Measurements from ENCODE around the gene PCCA. TPM values are rescaled to one million over a fixed set of nuclear protein-coding genes. Genes with fewer than 3 reads are reported as not detected.
"Not testable (repeated sequence)": the region's sequence is repeated elsewhere in the genome, so short reads cannot be mapped to it uniquely, and the experiment has no call there.

Gene PCCA
- total and polyA plus RNA-seq, 2 donors (not counting 1 experiment from before 2014, with no cell fraction given), result 4.8 to 17.4 TPM

DNA sequence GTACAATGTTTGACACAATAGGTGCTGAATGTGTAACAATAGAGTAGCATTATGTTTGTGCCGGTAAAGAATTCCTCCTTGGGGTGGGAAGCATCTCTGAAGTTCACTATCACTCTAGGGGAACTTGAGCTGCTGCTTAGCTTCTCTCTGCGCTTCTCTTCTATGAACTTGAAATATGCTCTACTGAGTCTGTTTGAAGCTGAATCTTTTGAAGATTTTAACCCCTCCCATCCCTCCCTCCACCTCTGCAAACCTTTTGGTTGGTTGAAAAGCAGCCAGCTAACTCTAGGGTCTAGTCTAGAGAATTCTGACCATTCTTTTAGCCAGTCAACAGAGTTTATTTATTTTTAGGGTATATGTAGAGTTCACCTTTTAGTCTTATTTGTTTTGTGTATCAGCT, 2.5 kb downstream of the PCCA start:
- Histone ChIP-seq H3K36me3 (replicated peaks in 1 of 2; ENCODE audit: control extremely low read depth in 1 of 2, control insufficient read depth in 1 of 2, extremely low read depth in 1 of 2, insufficient read depth in 2 of 2, low read length in 1 of 2) (no peaks in the 10 kb centered on the region), H3K27me3 (replicated peaks in 1 of 4; ENCODE audit: control extremely low read depth in 1 of 4, control insufficient read depth in 3 of 4, insufficient read depth in 4 of 4, low read length in 3 of 4) (no peaks in the 10 kb centered on the region), H3K9me3 (ENCODE audit: control extremely low read depth in 1 of 3, control insufficient read depth in 2 of 3, insufficient read depth in 1 of 3, low read length in 2 of 3) (no peaks in the 10 kb centered on the region), H3K27ac (ENCODE audit: low read length in 2 of 2) (no peak overlapping the region), H3K4me3 (ENCODE audit: control extremely low read depth in 1 of 5, extremely low read depth in 1 of 5, insufficient read depth in 1 of 5, low read depth in 2 of 5, low read length in 4 of 5) (no peak overlapping the region), H3K79me2 (ENCODE audit: control insufficient read depth, insufficient read depth, low read length) (peaks cover 14% of the 10 kb centered on the region), H3K4me2 (replicated peaks; ENCODE audit: low read depth, low read length, poor library complexity, severe bottlenecking) (no peak overlapping the region), H3K4me1 (ENCODE audit: control insufficient read depth in 2 of 2, insufficient read depth in 2 of 2, low read length in 2 of 2) (peaks cover 10 to 15% of the 10 kb centered on the region in 2 donors), H2AFZ (ENCODE audit: insufficient read depth, low read depth, low read length, poor library complexity, severe bottlenecking) (no peak overlapping the region), H3K9ac (ENCODE audit: low read length) (no peak overlapping the region), H4K20me1 (ENCODE audit: control insufficient read depth, insufficient read depth, low read length, poor library complexity, severe bottlenecking) (no peaks in the 10 kb centered on the region)
- Mint-ChIP-seq H3K27ac (no peak overlapping the region), H3K9me3 (ENCODE audit: insufficient read depth) (no peaks in the 10 kb centered on the region), H3K27me3 (no peaks in the 10 kb centered on the region), H3K4me1 (peaks cover 26% of the 10 kb centered on the region), H3K4me3 (no peak overlapping the region)
- ATAC-seq (ENCODE audit: low read depth) (no peak), DNase-seq (no peak)
- ChIA-PET POLR2A (no interaction called here), CTCF (interaction anchor here (1.9 kb wide), 1 partner anchor 144 kb away, joined by 7 read pairs; no protein-coding TSS in a partner anchor)
- intact Hi-C loops (cut with micrococcal nuclease), result no loop called here
- no peak for TF ChIP-seq EZH2 (IDR thresholded peaks at IDR 0.05; ENCODE audit: borderline replicate concordance, insufficient read depth, low read depth, low read length, poor library complexity, severe bottlenecking)
- no peak for TF ChIP-seq CTCF (IDR thresholded peaks at IDR 0.05)
- 100% methylated on average over 1 of the region's 2 CpGs for WGBS (ENCODE audit: insufficient coverage)

- ATAC-seq (ENCODE audit: low read depth); intact Hi-C loops (cut with micrococcal nuclease); H3K27me3 ChIP-seq (replicated peaks in 1 of 4; ENCODE audit: control extremely low read depth in 1 of 4, control insufficient read depth in 3 of 4, insufficient read depth in 4 of 4, low read length in 3 of 4); H3K4me3 ChIP-seq (ENCODE audit: control extremely low read depth in 1 of 5, extremely low read depth in 1 of 5, insufficient read depth in 1 of 5, low read depth in 2 of 5, low read length in 4 of 5); H3K27me3 Mint-ChIP-seq; H3K9me3 ChIP-seq (ENCODE audit: control extremely low read depth in 1 of 3, control insufficient read depth in 2 of 3, insufficient read depth in 1 of 3, low read length in 2 of 3); H3K9me3 Mint-ChIP-seq (ENCODE audit: insufficient read depth); H3K4me3 Mint-ChIP-seq; H3K36me3 ChIP-seq (replicated peaks in 1 of 2; ENCODE audit: control extremely low read depth in 1 of 2, control insufficient read depth in 1 of 2, extremely low read depth in 1 of 2, insufficient read depth in 2 of 2, low read length in 1 of 2); H2AFZ ChIP-seq (ENCODE audit: insufficient read depth, low read depth, low read length, poor library complexity, severe bottlenecking); H3K27ac ChIP-seq (ENCODE audit: low read length in 2 of 2); H3K9ac ChIP-seq (ENCODE audit: low read length); H3K27ac Mint-ChIP-seq; H3K4me2 ChIP-seq (replicated peaks; ENCODE audit: low read depth, low read length, poor library complexity, severe bottlenecking); H4K20me1 ChIP-seq (ENCODE audit: control insufficient read depth, insufficient read depth, low read length, poor library complexity, severe bottlenecking); DNase-seq: not testable (repeated sequence)
- POLR2A ChIA-PET, result interaction anchor here (0.6 kb wide), 1 partner anchor 109 kb away, joined by 5 read pairs; no protein-coding TSS in a partner anchor
- H3K4me1 ChIP-seq (ENCODE audit: control insufficient read depth in 2 of 2, insufficient read depth in 2 of 2, low read length in 2 of 2), result peaks cover 10 to 15% of the 10 kb centered on the region in 2 donors
- CTCF ChIA-PET, result interaction anchor here (1.9 kb wide), 1 partner anchor 143 kb away, joined by 7 read pairs; no protein-coding TSS in a partner anchor
- peaks cover 26% of the 10 kb centered on the region for H3K4me1 Mint-ChIP-seq
- WGBS (ENCODE audit: insufficient coverage), result no CpG with 5 or more reads among the region's 2 CpGs
- peaks cover 14% of the 10 kb centered on the region for H3K79me2 ChIP-seq (ENCODE audit: control insufficient read depth, insufficient read depth, low read length)
Measured at GRCh38 chr13:100092273-100092672, 3.4 kb downstream of the PCCA start.
